AG10803 (cell line): ENCODE data around the gene KCNB1.

Experiments
- DNase-seq: peaks from one replicate; pipeline ENCODE4 v3.0.0; 2010; ENCODE audit warnings: low read depth
- H3K4me3 ChIP-seq: 2 replicates; pipeline ENCODE4 v1.5.1; 2011; ENCODE audit warnings: mild to moderate bottlenecking, low read length, control low read depth
- TF ChIP-seq, protein P1 (sequence below): conservative IDR thresholded peaks from 2 replicates; pipeline ENCODE4 v1.5.1; 2011; ENCODE audit warnings: mild to moderate bottlenecking, low read length, control low read depth, inconsistent platforms

The KCNB1 gene

GRCh38 chr20:49430320-49430719, 52.1 kb downstream of the KCNB1 start:
- DNase-seq, result no peak
- TF ChIP-seq, protein P1, sequence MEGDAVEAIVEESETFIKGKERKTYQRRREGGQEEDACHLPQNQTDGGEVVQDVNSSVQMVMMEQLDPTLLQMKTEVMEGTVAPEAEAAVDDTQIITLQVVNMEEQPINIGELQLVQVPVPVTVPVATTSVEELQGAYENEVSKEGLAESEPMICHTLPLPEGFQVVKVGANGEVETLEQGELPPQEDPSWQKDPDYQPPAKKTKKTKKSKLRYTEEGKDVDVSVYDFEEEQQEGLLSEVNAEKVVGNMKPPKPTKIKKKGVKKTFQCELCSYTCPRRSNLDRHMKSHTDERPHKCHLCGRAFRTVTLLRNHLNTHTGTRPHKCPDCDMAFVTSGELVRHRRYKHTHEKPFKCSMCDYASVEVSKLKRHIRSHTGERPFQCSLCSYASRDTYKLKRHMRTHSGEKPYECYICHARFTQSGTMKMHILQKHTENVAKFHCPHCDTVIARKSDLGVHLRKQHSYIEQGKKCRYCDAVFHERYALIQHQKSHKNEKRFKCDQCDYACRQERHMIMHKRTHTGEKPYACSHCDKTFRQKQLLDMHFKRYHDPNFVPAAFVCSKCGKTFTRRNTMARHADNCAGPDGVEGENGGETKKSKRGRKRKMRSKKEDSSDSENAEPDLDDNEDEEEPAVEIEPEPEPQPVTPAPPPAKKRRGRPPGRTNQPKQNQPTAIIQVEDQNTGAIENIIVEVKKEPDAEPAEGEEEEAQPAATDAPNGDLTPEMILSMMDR, result no peak
- H3K4me3 ChIP-seq, result no peak overlapping the region

DNA sequence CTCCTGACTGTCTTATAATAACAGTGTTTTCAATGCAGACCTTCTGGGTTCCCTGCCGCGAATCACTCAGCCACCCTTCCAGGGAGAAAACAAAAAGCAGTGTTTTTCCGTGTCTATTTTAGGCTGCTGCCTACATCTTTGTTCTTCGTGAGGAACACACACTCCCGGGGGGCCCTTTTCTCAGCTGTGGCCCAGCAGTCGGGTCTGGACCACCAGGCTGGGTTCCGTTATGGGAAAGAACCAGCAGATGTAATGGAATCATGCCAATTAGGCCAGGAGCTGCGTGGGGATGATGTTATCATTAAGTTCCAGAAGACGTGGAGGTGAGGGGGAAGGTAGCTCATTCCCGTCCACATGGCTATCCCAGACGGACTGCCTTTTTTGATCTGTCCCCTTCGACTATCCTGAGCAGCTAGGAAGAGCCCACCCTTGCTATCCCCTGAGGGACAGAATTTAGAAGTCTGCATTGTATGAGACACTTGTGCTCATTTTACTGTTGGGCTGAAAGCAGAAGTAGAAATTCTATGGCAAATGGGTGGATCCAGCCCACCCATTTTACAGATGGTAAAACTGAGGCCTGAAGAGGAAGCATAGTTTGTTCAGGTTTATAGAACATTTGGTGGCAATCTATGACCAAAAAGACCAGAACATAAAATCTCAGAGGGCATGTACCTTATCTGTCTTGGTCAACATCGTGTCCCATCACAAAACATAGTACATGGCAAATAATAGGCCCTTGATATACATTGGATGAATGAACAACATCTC, 54.5 kb downstream of the KCNB1 start:
- TF ChIP-seq, protein P1, result no peak
- no peak for DNase-seq
- H3K4me3 ChIP-seq, result no peak overlapping the region

GRCh38 chr20:49426873-49427272, 55.6 kb downstream of the KCNB1 start:
- peak; percentile 31 for DNase-seq
- TF ChIP-seq, protein P1, result no peak
- H3K4me3 ChIP-seq, result no peak overlapping the region

DNA sequence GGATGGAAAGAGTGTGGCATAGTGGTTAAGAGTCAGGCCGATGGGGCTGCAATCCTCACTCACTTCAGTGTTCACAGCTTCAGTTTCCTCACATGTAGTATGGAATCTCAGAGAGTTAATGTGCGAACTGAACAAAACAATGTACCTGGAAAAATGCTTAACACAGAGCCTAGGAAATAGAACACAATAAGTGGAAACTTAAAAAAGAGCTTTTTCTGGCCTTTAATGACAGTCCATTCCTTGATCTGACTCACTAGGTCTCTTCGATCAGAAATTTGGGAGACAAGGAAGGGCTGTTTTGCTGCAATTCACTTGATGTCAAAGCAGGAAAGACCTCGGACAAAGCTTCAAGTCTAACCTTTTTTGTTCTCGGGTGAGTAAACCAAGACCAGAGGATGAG, 56.1 kb downstream of the KCNB1 start:
- DNase-seq, result no peak
- no peak overlapping the region for H3K4me3 ChIP-seq
- TF ChIP-seq, protein P1, result no peak

- H3K4me3 ChIP-seq, result no peak overlapping the region
- TF ChIP-seq, protein P1, result no peak
- peak; percentile 7 for DNase-seq
Observed at GRCh38 chr20:49424536-49424935, 57.9 kb downstream of the KCNB1 start.

DNA sequence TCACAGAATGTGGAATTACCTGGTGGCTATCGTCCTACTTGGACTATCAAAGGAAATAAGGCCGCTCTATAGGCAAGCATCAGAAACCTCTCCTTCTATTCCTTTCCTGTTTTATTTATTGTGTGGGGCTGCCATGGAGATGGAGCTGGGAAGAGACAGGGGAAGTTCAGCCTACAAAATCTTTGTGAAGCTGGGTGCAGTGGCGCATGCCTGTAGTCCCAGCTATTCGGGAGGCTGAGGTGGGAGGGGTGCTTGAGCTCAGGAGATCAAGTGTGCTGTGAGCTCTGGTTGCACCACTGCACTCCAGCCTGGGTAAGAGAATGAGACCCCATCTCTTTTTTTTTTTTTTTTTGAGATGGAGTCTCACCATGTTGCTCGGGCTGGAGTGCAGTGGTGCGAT, 60.3 kb downstream of the KCNB1 start:
- TF ChIP-seq, protein P1, result no peak
- no peak for DNase-seq

DNA sequence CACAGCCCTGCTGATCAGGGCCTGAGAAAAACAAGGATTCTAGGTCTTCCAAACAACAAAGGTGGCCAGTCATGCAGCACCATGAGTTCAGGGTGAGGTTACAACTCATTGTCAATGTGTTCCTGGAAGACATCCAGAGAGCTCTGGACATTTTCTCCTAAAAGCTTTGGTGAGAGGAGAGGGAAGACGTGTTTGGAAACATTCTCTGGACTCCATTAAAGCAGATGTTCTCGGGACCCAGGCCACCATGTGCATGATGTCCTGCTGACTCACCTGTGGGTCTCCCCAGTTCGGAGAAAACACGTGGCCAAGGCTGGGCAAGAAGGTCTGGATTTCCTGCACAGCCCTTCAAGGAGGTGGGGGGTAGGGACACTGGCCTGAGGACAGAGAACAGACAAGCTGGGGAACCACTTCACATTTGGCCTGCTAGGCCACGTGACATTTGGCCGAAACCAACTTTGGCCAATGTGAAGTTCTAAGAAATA, 61.6 kb downstream of the KCNB1 start:
- no peak overlapping the region for H3K4me3 ChIP-seq
- DNase-seq, result no peak
- TF ChIP-seq, protein P1, result no peak

More for the DNA sequence above, 60.3 kb downstream of the KCNB1 start:
- no peak overlapping the region for H3K4me3 ChIP-seq
